Glutamatergic neuron (in vitro differentiated cells): ENCODE results near the gene ANKRD6. TPM values are rescaled to one million over a fixed set of nuclear protein-coding genes. Genes with fewer than 3 reads are reported as not detected.

Source experiments
- DNase-seq: peaks from one replicate; pipeline ENCODE4 v3.0.0; 2022
- H3K27ac Mint-ChIP-seq: one replicate; pipeline ENCODE4 v1.8.0; 2020; ENCODE audit warnings: mild to moderate bottlenecking, mixed read lengths, inconsistent platforms; ENCODE audit not compliant: unreplicated experiment
- H3K27me3 Mint-ChIP-seq: one replicate; pipeline ENCODE4 v1.8.0; 2020; ENCODE audit warnings: mild to moderate bottlenecking, moderate library complexity, mixed read lengths, inconsistent platforms; ENCODE audit not compliant: unreplicated experiment
- H3K36me3 Mint-ChIP-seq: one replicate; pipeline ENCODE4 v1.8.0; 2020; ENCODE audit warnings: mild to moderate bottlenecking, mixed read lengths, inconsistent platforms; ENCODE audit not compliant: unreplicated experiment
- H3K4me1 Mint-ChIP-seq: one replicate; pipeline ENCODE4 v1.8.0; 2020; ENCODE audit warnings: mild to moderate bottlenecking, low read depth, mixed read lengths, inconsistent platforms; ENCODE audit not compliant: unreplicated experiment
- H3K4me3 Mint-ChIP-seq: one replicate; pipeline ENCODE4 v1.8.0; 2020; ENCODE audit warnings: mild to moderate bottlenecking, mixed read lengths, inconsistent platforms; ENCODE audit not compliant: unreplicated experiment
- H3K9me3 Mint-ChIP-seq: one replicate; pipeline ENCODE4 v1.8.0; 2020; ENCODE audit warnings: mild to moderate bottlenecking, moderate library complexity, mixed read lengths, inconsistent platforms; ENCODE audit not compliant: unreplicated experiment
- total RNA-seq: library from RNA; stranded (reverse); fragmentation: NEBNext Ultra II Directional; extraction: Animal tissue kit (Norgen Biotek cat#: 25700); gene quantifications from one replicate; pipeline ENCODE4 v1.2.1, GENCODE V29; 2021; ENCODE audit not compliant: unreplicated experiment
- TF ChIP-seq, protein P1 (sequence below): fragments of 200-600 bp; sonication (generic); IDR thresholded peaks from one replicate; pipeline ENCODE4 v1.5.0; 2021; ENCODE audit not compliant: partially characterized antibody, unreplicated experiment

Gene ANKRD6
- total RNA-seq, 1 donor from 2014 or later: 31.9 TPM

- H3K27ac Mint-ChIP-seq: no peak overlapping the region
- H3K27me3 Mint-ChIP-seq: no peaks in the 10 kb centered on the region
- no peaks in the 10 kb centered on the region for H3K9me3 Mint-ChIP-seq
- DNase-seq: no peak
- H3K4me1 Mint-ChIP-seq: no peaks in the 10 kb centered on the region
- no peak overlapping the region for H3K4me3 Mint-ChIP-seq
- no peaks in the 10 kb centered on the region for H3K36me3 Mint-ChIP-seq
- TF ChIP-seq, protein P1, sequence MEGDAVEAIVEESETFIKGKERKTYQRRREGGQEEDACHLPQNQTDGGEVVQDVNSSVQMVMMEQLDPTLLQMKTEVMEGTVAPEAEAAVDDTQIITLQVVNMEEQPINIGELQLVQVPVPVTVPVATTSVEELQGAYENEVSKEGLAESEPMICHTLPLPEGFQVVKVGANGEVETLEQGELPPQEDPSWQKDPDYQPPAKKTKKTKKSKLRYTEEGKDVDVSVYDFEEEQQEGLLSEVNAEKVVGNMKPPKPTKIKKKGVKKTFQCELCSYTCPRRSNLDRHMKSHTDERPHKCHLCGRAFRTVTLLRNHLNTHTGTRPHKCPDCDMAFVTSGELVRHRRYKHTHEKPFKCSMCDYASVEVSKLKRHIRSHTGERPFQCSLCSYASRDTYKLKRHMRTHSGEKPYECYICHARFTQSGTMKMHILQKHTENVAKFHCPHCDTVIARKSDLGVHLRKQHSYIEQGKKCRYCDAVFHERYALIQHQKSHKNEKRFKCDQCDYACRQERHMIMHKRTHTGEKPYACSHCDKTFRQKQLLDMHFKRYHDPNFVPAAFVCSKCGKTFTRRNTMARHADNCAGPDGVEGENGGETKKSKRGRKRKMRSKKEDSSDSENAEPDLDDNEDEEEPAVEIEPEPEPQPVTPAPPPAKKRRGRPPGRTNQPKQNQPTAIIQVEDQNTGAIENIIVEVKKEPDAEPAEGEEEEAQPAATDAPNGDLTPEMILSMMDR: no peak
Observed at GRCh38 chr6:89443658-89444057, 10.7 kb downstream of the ANKRD6 start.

DNA sequence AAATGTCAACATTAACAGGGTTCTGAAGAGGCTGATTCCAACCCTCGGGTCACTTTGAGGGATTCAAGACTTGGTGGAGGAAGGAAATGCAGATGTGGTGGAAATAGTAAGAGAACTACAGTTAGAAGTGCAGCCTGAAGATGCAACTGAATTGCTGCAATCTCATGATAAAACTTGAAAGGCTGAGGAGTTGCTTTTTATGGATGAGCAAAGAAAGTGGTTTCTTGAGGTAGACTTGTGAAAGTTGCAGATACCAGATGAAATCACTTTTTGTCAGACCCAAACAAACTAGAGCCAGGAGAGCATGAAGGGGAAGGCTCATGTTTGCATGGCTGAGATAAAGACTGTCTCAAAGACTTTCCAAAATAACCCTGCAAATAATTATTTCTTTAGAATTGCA lies 16.2 kb downstream of the ANKRD6 start:
- TF ChIP-seq, protein P1: no peak
- no peaks in the 10 kb centered on the region for H3K36me3 Mint-ChIP-seq
- DNase-seq: no peak
- no peak overlapping the region for H3K27ac Mint-ChIP-seq
- H3K4me3 Mint-ChIP-seq: no peak overlapping the region
- H3K27me3 Mint-ChIP-seq: no peaks in the 10 kb centered on the region
- H3K9me3 Mint-ChIP-seq: no peaks in the 10 kb centered on the region
- no peaks in the 10 kb centered on the region for H3K4me1 Mint-ChIP-seq

- Mint-ChIP-seq H3K9me3 (no peaks in the 10 kb centered on the region), H3K4me3 (no peak overlapping the region), H3K27ac (no peak overlapping the region), H3K4me1 (no peaks in the 10 kb centered on the region), H3K36me3 (no peaks in the 10 kb centered on the region), H3K27me3 (no peaks in the 10 kb centered on the region)
- no peak for DNase-seq
- TF ChIP-seq, protein P1: no peak
Observed at GRCh38 chr6:89452281-89452680, 19.3 kb downstream of the ANKRD6 start.

DNA sequence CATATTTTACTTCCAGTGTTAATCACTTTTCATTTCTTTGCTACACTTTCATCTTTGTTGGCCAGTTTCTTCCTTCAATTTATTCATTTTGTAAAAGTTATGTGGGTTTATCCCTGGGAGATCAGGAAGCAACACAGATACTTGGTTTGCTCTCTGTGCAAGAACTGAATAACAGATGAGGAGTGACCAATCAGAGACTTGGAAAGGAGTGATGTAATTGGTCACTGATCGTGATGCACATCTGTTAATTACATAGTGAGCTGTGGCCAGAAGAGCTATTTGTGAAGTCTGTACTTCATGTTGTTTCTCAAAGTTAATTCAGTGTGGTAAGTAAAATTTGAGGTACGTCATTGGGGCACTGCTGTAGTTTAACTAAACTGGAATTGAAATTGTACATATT lies 21.3 kb downstream of the ANKRD6 start:
- Mint-ChIP-seq H3K9me3 (no peaks in the 10 kb centered on the region), H3K36me3 (no peaks in the 10 kb centered on the region), H3K27ac (no peak overlapping the region), H3K27me3 (no peaks in the 10 kb centered on the region), H3K4me1 (no peaks in the 10 kb centered on the region), H3K4me3 (no peak overlapping the region)
- DNase-seq: no peak
- TF ChIP-seq, protein P1: no peak

DNA sequence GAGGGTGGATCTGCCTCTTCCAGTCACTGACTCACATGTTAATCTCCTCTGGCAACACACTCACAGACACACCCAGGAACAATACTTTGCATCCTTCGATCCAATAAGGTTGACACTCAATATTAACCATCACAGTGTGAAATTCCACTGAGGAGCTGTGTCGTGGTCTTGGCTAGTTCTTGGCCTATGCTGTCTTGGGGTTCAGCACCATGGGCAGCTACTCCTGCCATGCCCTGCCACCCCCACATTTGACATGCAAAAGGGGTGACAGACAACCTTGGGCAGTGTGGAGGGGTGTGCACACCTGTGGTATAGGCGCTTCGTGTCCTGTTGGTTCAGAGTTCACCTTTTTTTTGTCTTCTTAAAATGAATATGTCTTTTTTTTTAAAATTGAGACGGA lies 25.8 kb downstream of the ANKRD6 start:
- Mint-ChIP-seq H3K36me3 (no peaks in the 10 kb centered on the region), H3K4me1 (no peaks in the 10 kb centered on the region), H3K27me3 (no peaks in the 10 kb centered on the region), H3K27ac (no peak overlapping the region), H3K4me3 (no peak overlapping the region), H3K9me3 (no peaks in the 10 kb centered on the region)
- DNase-seq: no peak
- TF ChIP-seq, protein P1: no peak
